ENCODE results near the gene FKBP5. TPM values are rescaled to one million over a fixed set of nuclear protein-coding genes. Genes with fewer than 3 reads are reported as not detected.

FKBP5 gene
- total RNA-seq, 3 donors from 2014 or later (not counting 1 experiment from before 2014, with no cell fraction given), result 15.5 to 30.2 (median 27.3) TPM

- Mint-ChIP-seq H3K9me3 (no peaks in the 10 kb centered on the region), H3K27ac (no peak overlapping the region), H3K4me3 (peak overlapping the region; percentile 99), H3K36me3 (no peaks in the 10 kb centered on the region), H3K27me3 (ENCODE audit: low read depth in 2 of 2) (no peaks in the 10 kb centered on the region), H3K4me1 (peaks cover 17 to 25% of the 10 kb centered on the region in 2 donors)
- DNase-seq (no peak), ATAC-seq (no peak)
- H3K27me3 ChIP-seq (ENCODE audit: control insufficient read depth, insufficient read depth, low read length), result no peaks in the 10 kb centered on the region
- no peaks in the 10 kb centered on the region for H3K36me3 ChIP-seq (ENCODE audit: control insufficient read depth, insufficient read depth, low read length)
- 68% methylated on average over 2 of the region's 2 CpGs for WGBS (ENCODE audit: insufficient coverage)
- TF ChIP-seq CTCF (IDR thresholded peaks at IDR 0.05), result no peak
- H3K4me1 ChIP-seq (ENCODE audit: control insufficient read depth, insufficient read depth, low read length), result peaks cover 6% of the 10 kb centered on the region
- H3K27ac ChIP-seq (ENCODE audit: low read length), result no peak overlapping the region
- intact Hi-C loops (cut with micrococcal nuclease), result no loop called here
- no peak overlapping the region for H3K4me3 ChIP-seq (ENCODE audit: low read length)
- H3K9me3 ChIP-seq (ENCODE audit: control insufficient read depth, insufficient read depth, low read length), result no peaks in the 10 kb centered on the region
Measured at GRCh38 chr6:35686436-35686835, 2.3 kb downstream of the FKBP5 start.

- no peak overlapping the region for H3K4me3 Mint-ChIP-seq
- intact Hi-C loops (cut with micrococcal nuclease), result no loop called here
- peaks cover 17 to 25% of the 10 kb centered on the region in 2 donors for H3K4me1 Mint-ChIP-seq
- no peak for TF ChIP-seq CTCF (IDR thresholded peaks at IDR 0.05)
- H3K27ac ChIP-seq (ENCODE audit: low read length), result no peak overlapping the region
- no peaks in the 10 kb centered on the region for H3K9me3 Mint-ChIP-seq
- H3K27me3 ChIP-seq (ENCODE audit: control insufficient read depth, insufficient read depth, low read length), result no peaks in the 10 kb centered on the region
- no peak overlapping the region for H3K27ac Mint-ChIP-seq
- no peaks in the 10 kb centered on the region for H3K27me3 Mint-ChIP-seq (ENCODE audit: low read depth in 2 of 2)
- ATAC-seq, result no peak
- no peak for DNase-seq
- no peaks in the 10 kb centered on the region for H3K9me3 ChIP-seq (ENCODE audit: control insufficient read depth, insufficient read depth, low read length)
- H3K4me1 ChIP-seq (ENCODE audit: control insufficient read depth, insufficient read depth, low read length), result peaks cover 3% of the 10 kb centered on the region
- H3K36me3 Mint-ChIP-seq, result no peaks in the 10 kb centered on the region
- H3K36me3 ChIP-seq (ENCODE audit: control insufficient read depth, insufficient read depth, low read length), result no peaks in the 10 kb centered on the region
- H3K4me3 ChIP-seq (ENCODE audit: low read length), result no peak overlapping the region
Measured at GRCh38 chr6:35683267-35683666, 5.4 kb downstream of the FKBP5 start.

- Mint-ChIP-seq H3K27me3 (ENCODE audit: low read depth in 2 of 2) (no peaks in the 10 kb centered on the region), H3K27ac (no peak overlapping the region), H3K4me3 (no peak overlapping the region), H3K36me3 (no peaks in the 10 kb centered on the region), H3K4me1 (peaks cover 5 to 18% of the 10 kb centered on the region in 2 donors), H3K9me3 (no peaks in the 10 kb centered on the region)
- Histone ChIP-seq H3K9me3 (ENCODE audit: control insufficient read depth, insufficient read depth, low read length) (no peaks in the 10 kb centered on the region), H3K27ac (ENCODE audit: low read length) (no peak overlapping the region), H3K36me3 (ENCODE audit: control insufficient read depth, insufficient read depth, low read length) (no peaks in the 10 kb centered on the region), H3K4me3 (ENCODE audit: low read length) (no peak overlapping the region), H3K4me1 (ENCODE audit: control insufficient read depth, insufficient read depth, low read length) (no peaks in the 10 kb centered on the region), H3K27me3 (ENCODE audit: control insufficient read depth, insufficient read depth, low read length) (no peaks in the 10 kb centered on the region)
- 79% methylated on average over 1 of the region's 1 CpG for WGBS (ENCODE audit: insufficient coverage)
- TF ChIP-seq CTCF (IDR thresholded peaks at IDR 0.05), result no peak
- ATAC-seq (no peak), DNase-seq (no peak)
- intact Hi-C loops (cut with micrococcal nuclease), result no loop called here
Measured at GRCh38 chr6:35681298-35681697, 7.4 kb downstream of the FKBP5 start.

- Mint-ChIP-seq H3K27me3 (ENCODE audit: low read depth in 2 of 2) (no peaks in the 10 kb centered on the region), H3K36me3 (no peaks in the 10 kb centered on the region), H3K4me1 (peaks cover 8 to 25% of the 10 kb centered on the region in 2 donors), H3K27ac (no peak overlapping the region), H3K9me3 (no peaks in the 10 kb centered on the region), H3K4me3 (no peak overlapping the region)
- H3K4me1 ChIP-seq (ENCODE audit: control insufficient read depth, insufficient read depth, low read length), result no peaks in the 10 kb centered on the region
- intact Hi-C loops (cut with micrococcal nuclease), result no loop called here
- no peak overlapping the region for H3K4me3 ChIP-seq (ENCODE audit: low read length)
- DNase-seq, result no peak
- no peak for ATAC-seq
- no peaks in the 10 kb centered on the region for H3K9me3 ChIP-seq (ENCODE audit: control insufficient read depth, insufficient read depth, low read length)
- WGBS (ENCODE audit: insufficient coverage), result no CpG with 5 or more reads among the region's 1 CpG
- H3K27ac ChIP-seq (ENCODE audit: low read length), result no peak overlapping the region
- no peaks in the 10 kb centered on the region for H3K36me3 ChIP-seq (ENCODE audit: control insufficient read depth, insufficient read depth, low read length)
- TF ChIP-seq CTCF (IDR thresholded peaks at IDR 0.05), result no peak
- no peaks in the 10 kb centered on the region for H3K27me3 ChIP-seq (ENCODE audit: control insufficient read depth, insufficient read depth, low read length)
Measured at GRCh38 chr6:35679399-35679798, 9.3 kb downstream of the FKBP5 start.
